GM12878 (cell line): ENCODE measurements around the gene SPOP. TPM values are rescaled to one million over a fixed set of nuclear protein-coding genes. Genes with fewer than 3 reads are reported as not detected.

ENCODE experiments used
- DPF2 ChIP-seq: fragments of 450-650 bp; IDR thresholded peaks from 2 replicates; pipeline ENCODE4 v1.6.1; 2017; ENCODE audit warnings: mild to moderate bottlenecking
- IRF4 ChIP-seq: IDR thresholded peaks from 2 replicates; pipeline ENCODE4 v1.6.1; 2011; ENCODE audit warnings: low read depth, low read length
- JUND ChIP-seq: IDR thresholded peaks from 2 replicates; pipeline ENCODE4 v1.6.1; 2012; ENCODE audit warnings: low read depth, mild to moderate bottlenecking, low read length, improper control_type of control experiment, moderate library complexity
- KDM1A ChIP-seq: fragments of 200-600 bp; sonication (generic); IDR thresholded peaks from 2 replicates; pipeline ENCODE4 v1.6.1; 2016; ENCODE audit warnings: borderline replicate concordance
- MEF2A ChIP-seq: IDR thresholded peaks from 2 replicates; pipeline ENCODE4 v1.6.1; 2011; ENCODE audit warnings: low read depth, mild to moderate bottlenecking, low read length, moderate library complexity; ENCODE audit not compliant: insufficient read depth
- MTA3 ChIP-seq: IDR thresholded peaks from 2 replicates; pipeline ENCODE4 v1.6.1; 2012; ENCODE audit warnings: low read length, inconsistent platforms, borderline replicate concordance
- NR2F1 ChIP-seq: fragments of 450-650 bp; conservative IDR thresholded peaks from 2 replicates; pipeline ENCODE4 v1.6.1; 2017; ENCODE audit warnings: mild to moderate bottlenecking
- POLR2AphosphoS5 ChIP-seq: IDR thresholded peaks from 2 replicates; pipeline ENCODE4 v1.6.1; 2011; ENCODE audit warnings: mild to moderate bottlenecking, low read length, inconsistent platforms
- RAD51 ChIP-seq: fragments of 450-650 bp; IDR thresholded peaks from 2 replicates; pipeline ENCODE4 v1.6.1; 2016; ENCODE audit warnings: moderate library complexity, mild to moderate bottlenecking, inconsistent platforms
- RELA ChIP-seq: fragments of 450-650 bp; IDR thresholded peaks from 2 replicates; pipeline ENCODE4 v1.8.0; 2014; ENCODE audit warnings: borderline replicate concordance; ENCODE audit not compliant: partially characterized antibody
- SMAD1 ChIP-seq: fragments of 450-650 bp; IDR thresholded peaks from 2 replicates; pipeline ENCODE4 v1.6.1; 2018; ENCODE audit warnings: mild to moderate bottlenecking, low read depth; ENCODE audit not compliant: partially characterized antibody
- SREBF1 ChIP-seq: IDR thresholded peaks from 2 replicates; pipeline ENCODE4 v1.6.1; 2012; ENCODE audit warnings: mild to moderate bottlenecking, low read length
- WRNIP1 ChIP-seq: IDR thresholded peaks from 2 replicates; pipeline ENCODE4 v1.6.1; 2011; ENCODE audit warnings: low read depth, low read length, improper control_type of control experiment, borderline replicate concordance
- YBX1 ChIP-seq: fragments of 450-650 bp; IDR thresholded peaks from 2 replicates; pipeline ENCODE4 v1.6.1; 2016; ENCODE audit warnings: antibody characterized with exemption
- ZBED1 ChIP-seq: IDR thresholded peaks from 2 replicates; pipeline ENCODE4 v1.6.1; 2016; ENCODE audit warnings: borderline replicate concordance
- ZNF217 ChIP-seq: fragments of 450-650 bp; IDR thresholded peaks from 2 replicates; pipeline ENCODE4 v1.6.1; 2017; ENCODE audit warnings: antibody characterized with exemption, mild to moderate bottlenecking
- polyA plus RNA-seq, 11 experiments: library from polyadenylated mRNA; depleted of rRNA in 4 of 11; unstranded in 6 of 11; stranded (reverse) in 5 of 11; fragments of >200 nt; fragmentation: Nextera tagmentation in 4 of 11; fragmentation: Illumina TruSeq in 1 of 11; extraction: Ambion mirVana in 4 of 11; extraction: Trizol in 1 of 11; gene quantifications; 1 replicate in 1 of 11; 2 replicates in 10 of 11; pipeline versions ENCODE4 v1.2.1 to v1.2.3, GENCODE V29; 2011 to 2016; ENCODE audit warnings: inconsistent platforms in 2 of 11, missing spikeins in 2 of 11, low read depth in 1 of 11
- total RNA-seq, 4 experiments: library from RNA; depleted of rRNA in 3 of 4; stranded (reverse); fragments of >200 nt in 3 of 4; fragmentation: Illumina TruSeq in 1 of 4; extraction: Trizol in 1 of 4; gene quantifications; 2 replicates each; pipeline versions ENCODE4 v1.2.1 to v1.2.3, GENCODE V29; 2013 to 2021
- TF ChIP-seq, protein P1 (sequence below): IDR thresholded peaks from 2 replicates; pipeline ENCODE4 v1.6.1; 2012; ENCODE audit warnings: low read depth, low read length, improper control_type of control experiment
- TF ChIP-seq, protein P2 (sequence below): IDR thresholded peaks from 2 replicates; pipeline ENCODE4 v1.6.1; 2011; ENCODE audit warnings: mild to moderate bottlenecking, low read depth, low read length, moderate library complexity; ENCODE audit not compliant: insufficient replicate concordance
- TF ChIP-seq, protein P3 (sequence below): IDR thresholded peaks from 2 replicates; pipeline ENCODE4 v1.6.1; 2011; ENCODE audit warnings: low read depth, low read length, improper control_type of control experiment, borderline replicate concordance
- TF ChIP-seq, protein P4 (sequence below): fragments of 150-350 bp; IDR thresholded peaks from 2 replicates; pipeline ENCODE4 v1.6.1; 2016; ENCODE audit warnings: low read depth, low read length
- TF ChIP-seq, protein P5 (sequence below): IDR thresholded peaks from 2 replicates; pipeline ENCODE4 v1.6.1; 2011; ENCODE audit warnings: low read depth, mild to moderate bottlenecking, low read length, moderate library complexity, borderline replicate concordance; ENCODE audit errors: extremely low read depth

SPOP gene
- total and polyA plus RNA-seq, 10 of the 15 experiments (the other 5 are each of a cell fraction or from before 2014, with no cell fraction given) = 35.1 to 80.4 (median 44.7) TPM

DNA sequence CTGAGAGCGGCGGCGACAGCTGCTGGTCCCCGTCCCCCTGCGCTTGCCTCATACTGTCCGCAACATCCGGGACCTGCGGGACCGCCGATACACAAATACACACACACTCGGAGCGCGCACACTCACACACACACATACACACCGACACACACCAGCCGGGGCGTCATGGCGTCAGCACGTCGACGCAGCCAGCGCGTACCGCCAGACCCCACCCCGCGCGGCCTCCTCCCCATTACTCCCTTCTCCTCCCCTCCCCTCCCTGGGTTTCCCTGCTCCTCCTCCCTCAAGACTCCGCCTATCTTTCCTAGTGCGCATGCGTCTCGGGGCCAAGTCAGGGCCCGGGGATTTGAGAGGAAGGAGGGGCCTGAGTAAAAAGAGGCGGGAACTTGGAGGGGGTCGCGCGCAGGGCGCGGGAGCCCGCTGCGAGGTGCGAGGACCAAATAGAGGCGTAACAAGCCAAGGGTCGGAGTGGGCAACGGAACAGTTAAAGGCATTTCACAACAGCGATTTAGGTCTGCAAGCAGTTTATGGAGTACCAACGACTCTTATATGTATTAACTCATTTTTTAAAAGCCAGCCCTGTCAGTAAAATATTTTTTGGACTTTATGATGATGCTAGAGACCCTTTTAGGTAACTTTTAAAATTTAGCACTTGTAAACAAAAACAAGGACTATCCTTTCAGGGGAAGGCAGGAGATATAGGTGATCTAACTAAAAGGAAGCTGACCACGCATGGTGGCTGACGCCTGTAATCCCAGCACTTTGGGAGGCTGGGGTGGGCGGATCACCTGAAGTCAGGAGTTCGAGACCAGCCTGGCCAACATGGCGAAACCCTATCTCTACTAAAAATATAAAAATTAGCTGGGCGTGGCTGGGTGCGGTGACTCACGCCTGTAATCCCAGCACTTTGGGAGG, at the start of gene SPOP (continued):
- TF ChIP-seq, protein P1, sequence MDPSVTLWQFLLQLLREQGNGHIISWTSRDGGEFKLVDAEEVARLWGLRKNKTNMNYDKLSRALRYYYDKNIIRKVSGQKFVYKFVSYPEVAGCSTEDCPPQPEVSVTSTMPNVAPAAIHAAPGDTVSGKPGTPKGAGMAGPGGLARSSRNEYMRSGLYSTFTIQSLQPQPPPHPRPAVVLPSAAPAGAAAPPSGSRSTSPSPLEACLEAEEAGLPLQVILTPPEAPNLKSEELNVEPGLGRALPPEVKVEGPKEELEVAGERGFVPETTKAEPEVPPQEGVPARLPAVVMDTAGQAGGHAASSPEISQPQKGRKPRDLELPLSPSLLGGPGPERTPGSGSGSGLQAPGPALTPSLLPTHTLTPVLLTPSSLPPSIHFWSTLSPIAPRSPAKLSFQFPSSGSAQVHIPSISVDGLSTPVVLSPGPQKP = peak; percentile 19; the same call in 1 of the 2 replicates
- TF ChIP-seq ZNF217 (no peak), YBX1 (no peak), IRF4 (0 out of 2 replicates have a peak, but pooled peaks have one; percentile 27), KDM1A (no peak), MTA3 (no peak), NR2F1 (no peak), WRNIP1 (no peak), JUND (0 out of 2 replicates have a peak, but pooled peaks have one; percentile 20), RAD51 (no peak), POLR2AphosphoS5 (peak; percentile 65; the same call in 1 of the 2 replicates), SMAD1 (no peak), RELA (peak; percentile 31), MEF2A (peak; percentile 48; the same call in 1 of the 2 replicates), SREBF1 (no peak), DPF2 (0 out of 2 replicates have a peak, but pooled peaks have one; percentile 10), ZBED1 (no peak)
- TF ChIP-seq, protein P2, sequence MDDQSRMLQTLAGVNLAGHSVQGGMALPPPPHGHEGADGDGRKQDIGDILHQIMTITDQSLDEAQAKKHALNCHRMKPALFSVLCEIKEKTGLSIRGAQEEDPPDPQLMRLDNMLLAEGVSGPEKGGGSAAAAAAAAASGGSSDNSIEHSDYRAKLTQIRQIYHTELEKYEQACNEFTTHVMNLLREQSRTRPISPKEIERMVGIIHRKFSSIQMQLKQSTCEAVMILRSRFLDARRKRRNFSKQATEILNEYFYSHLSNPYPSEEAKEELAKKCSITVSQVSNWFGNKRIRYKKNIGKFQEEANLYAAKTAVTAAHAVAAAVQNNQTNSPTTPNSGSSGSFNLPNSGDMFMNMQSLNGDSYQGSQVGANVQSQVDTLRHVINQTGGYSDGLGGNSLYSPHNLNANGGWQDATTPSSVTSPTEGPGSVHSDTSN = no peak
- TF ChIP-seq, protein P3, sequence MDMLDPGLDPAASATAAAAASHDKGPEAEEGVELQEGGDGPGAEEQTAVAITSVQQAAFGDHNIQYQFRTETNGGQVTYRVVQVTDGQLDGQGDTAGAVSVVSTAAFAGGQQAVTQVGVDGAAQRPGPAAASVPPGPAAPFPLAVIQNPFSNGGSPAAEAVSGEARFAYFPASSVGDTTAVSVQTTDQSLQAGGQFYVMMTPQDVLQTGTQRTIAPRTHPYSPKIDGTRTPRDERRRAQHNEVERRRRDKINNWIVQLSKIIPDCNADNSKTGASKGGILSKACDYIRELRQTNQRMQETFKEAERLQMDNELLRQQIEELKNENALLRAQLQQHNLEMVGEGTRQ = no peak
- TF ChIP-seq, protein P4, sequence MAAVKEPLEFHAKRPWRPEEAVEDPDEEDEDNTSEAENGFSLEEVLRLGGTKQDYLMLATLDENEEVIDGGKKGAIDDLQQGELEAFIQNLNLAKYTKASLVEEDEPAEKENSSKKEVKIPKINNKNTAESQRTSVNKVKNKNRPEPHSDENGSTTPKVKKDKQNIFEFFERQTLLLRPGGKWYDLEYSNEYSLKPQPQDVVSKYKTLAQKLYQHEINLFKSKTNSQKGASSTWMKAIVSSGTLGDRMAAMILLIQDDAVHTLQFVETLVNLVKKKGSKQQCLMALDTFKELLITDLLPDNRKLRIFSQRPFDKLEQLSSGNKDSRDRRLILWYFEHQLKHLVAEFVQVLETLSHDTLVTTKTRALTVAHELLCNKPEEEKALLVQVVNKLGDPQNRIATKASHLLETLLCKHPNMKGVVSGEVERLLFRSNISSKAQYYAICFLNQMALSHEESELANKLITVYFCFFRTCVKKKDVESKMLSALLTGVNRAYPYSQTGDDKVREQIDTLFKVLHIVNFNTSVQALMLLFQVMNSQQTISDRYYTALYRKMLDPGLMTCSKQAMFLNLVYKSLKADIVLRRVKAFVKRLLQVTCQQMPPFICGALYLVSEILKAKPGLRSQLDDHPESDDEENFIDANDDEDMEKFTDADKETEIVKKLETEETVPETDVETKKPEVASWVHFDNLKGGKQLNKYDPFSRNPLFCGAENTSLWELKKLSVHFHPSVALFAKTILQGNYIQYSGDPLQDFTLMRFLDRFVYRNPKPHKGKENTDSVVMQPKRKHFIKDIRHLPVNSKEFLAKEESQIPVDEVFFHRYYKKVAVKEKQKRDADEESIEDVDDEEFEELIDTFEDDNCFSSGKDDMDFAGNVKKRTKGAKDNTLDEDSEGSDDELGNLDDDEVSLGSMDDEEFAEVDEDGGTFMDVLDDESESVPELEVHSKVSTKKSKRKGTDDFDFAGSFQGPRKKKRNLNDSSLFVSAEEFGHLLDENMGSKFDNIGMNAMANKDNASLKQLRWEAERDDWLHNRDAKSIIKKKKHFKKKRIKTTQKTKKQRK = no peak
- TF ChIP-seq, protein P5, sequence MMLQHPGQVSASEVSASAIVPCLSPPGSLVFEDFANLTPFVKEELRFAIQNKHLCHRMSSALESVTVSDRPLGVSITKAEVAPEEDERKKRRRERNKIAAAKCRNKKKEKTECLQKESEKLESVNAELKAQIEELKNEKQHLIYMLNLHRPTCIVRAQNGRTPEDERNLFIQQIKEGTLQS = no peak
